GM21717 (cell line): ENCODE results near the gene ZNF484.
"Not testable (repeated sequence)": the region's sequence is repeated elsewhere in the genome, so short reads cannot be mapped to it uniquely, and the experiment has no call there.

Source experiments
- ATAC-seq: cut with Tn5 transposase; IDR thresholded peaks from one replicate; pipeline ENCODE4 v1.9.1; 2021; ENCODE audit warnings: mild to moderate bottlenecking, moderate library complexity; ENCODE audit not compliant: unreplicated experiment

ZNF484 gene

GRCh38 chr9:92877531-92878430, at the start of gene ZNF484:
ZNF484 (minus strand) TSS chr9:92878038; CDS start chr9:92875029, 3,009 bp downstream.
- ATAC-seq = peak; percentile 97

GRCh38 chr9:92920437-92920836, 42.6 kb upstream of the ZNF484 start:
- no peak for ATAC-seq

GRCh38 chr9:92917176-92917800, 39.5 kb upstream of the ZNF484 start:
- no peak for ATAC-seq

- no peak for ATAC-seq
Measured at GRCh38 chr9:92911511-92912475, 34.0 kb upstream of the ZNF484 start.

GRCh38 chr9:92905137-92905536, 27.3 kb upstream of the ZNF484 start:
- not testable (repeated sequence) for ATAC-seq

GRCh38 chr9:92897323-92897722, 19.5 kb upstream of the ZNF484 start:
- ATAC-seq = no peak

GRCh38 chr9:92895812-92896436, 18.1 kb upstream of the ZNF484 start:
- no peak for ATAC-seq

GRCh38 chr9:92894711-92895362, 17.0 kb upstream of the ZNF484 start:
- ATAC-seq = no peak

- not testable (repeated sequence) for ATAC-seq
Measured at GRCh38 chr9:92893916-92894610, 16.2 kb upstream of the ZNF484 start.

- not testable (repeated sequence) for ATAC-seq
Measured at GRCh38 chr9:92892276-92892675, 14.4 kb upstream of the ZNF484 start.

- ATAC-seq = no peak
Measured at GRCh38 chr9:92890761-92891160, 12.9 kb upstream of the ZNF484 start.

- no peak for ATAC-seq
Measured at GRCh38 chr9:92887880-92888338, 10.1 kb upstream of the ZNF484 start.

GRCh38 chr9:92886846-92887610, 9.2 kb upstream of the ZNF484 start:
- ATAC-seq = not testable (repeated sequence)

GRCh38 chr9:92883666-92884405, 6.0 kb upstream of the ZNF484 start:
- ATAC-seq = not testable (repeated sequence)

GRCh38 chr9:92882276-92882675, 4.4 kb upstream of the ZNF484 start:
- no peak for ATAC-seq

GRCh38 chr9:92875373-92875772, 2.5 kb downstream of the ZNF484 start:
- ATAC-seq = no peak

GRCh38 chr9:92870289-92870688, 7.5 kb downstream of the ZNF484 start:
- no peak for ATAC-seq

GRCh38 chr9:92866600-92866999, 11.2 kb downstream of the ZNF484 start:
- ATAC-seq = not testable (repeated sequence)
